DMS 273 (cell line): Measurements from ENCODE around the gene SIRT3.
"Not testable (repeated sequence)": the region's sequence is repeated elsewhere in the genome, so short reads cannot be mapped to it uniquely, and the experiment has no call there.

Source experiments
- DNase-seq: peaks from one replicate; lab custom pipeline; 2025; ENCODE audit not compliant: unreplicated experiment; lab: John Stamatoyannopoulos, UW

Gene SIRT3

DNA sequence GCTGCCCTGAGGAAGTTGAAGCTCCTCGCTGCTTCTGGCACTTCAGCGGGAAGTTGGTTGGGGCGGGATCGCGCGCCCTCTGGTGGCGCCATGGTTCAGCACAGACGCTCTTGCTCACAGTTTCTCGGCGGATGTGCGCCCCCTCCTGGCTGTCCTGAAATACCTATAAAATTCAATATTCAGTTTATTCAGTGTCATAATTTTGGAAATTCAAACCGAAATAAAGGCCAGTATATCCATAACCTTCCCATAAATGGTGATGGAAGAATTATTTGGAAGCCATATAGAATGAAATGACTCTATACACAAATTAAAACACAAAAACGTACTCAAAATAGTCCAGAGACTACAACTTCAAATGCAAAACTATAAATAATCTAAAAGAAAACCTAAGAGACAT lies 55.9 kb downstream of the SIRT3 start:
- not testable (repeated sequence) for DNase-seq
